PFSK-1 (cell line): Measurements from ENCODE around the gene POSTN.

Experiments
- POLR2AphosphoS5 ChIP-seq: IDR thresholded peaks from 2 replicates; pipeline ENCODE4 v1.6.1; 2012; ENCODE audit warnings: low read depth, mild to moderate bottlenecking, control low read depth, low read length, moderate library complexity
- REST ChIP-seq, 2 experiments: IDR thresholded peaks; 2 replicates each; pipeline versions ENCODE4 v1.6.1 to v1.8.0; 2011 to 2012; ENCODE audit warnings: low read depth in 2 of 2, low read length in 2 of 2, control low read depth in 1 of 2, inconsistent platforms in 1 of 2, mild to moderate bottlenecking in 1 of 2, moderate library complexity in 1 of 2; ENCODE audit not compliant: insufficient read depth in 1 of 2

- TF ChIP-seq POLR2AphosphoS5: no peak
- no peak for TF ChIP-seq REST (IDR thresholded peaks at IDR 0.05; ENCODE audit: insufficient read depth in 1 of 2, low read depth in 2 of 2, low read length in 2 of 2)
These were observed 22.0 kb downstream of the POSTN start for GRCh38 chr13:37576601-37577000.
